B cell (primary cell): Measurements from ENCODE around the gene KRTAP10-5.

Experiments
- CTCF ChIP-seq: fragments of 200-600 bp; IDR thresholded peaks from one replicate; pipeline ENCODE4 v1.8.0; 2022; ENCODE audit warnings: antibody characterized with exemption, mild to moderate bottlenecking
- EZH2 ChIP-seq: IDR thresholded peaks from 2 replicates; pipeline ENCODE4 v1.6.1; 2012; ENCODE audit warnings: borderline replicate concordance, low read depth, mild to moderate bottlenecking, moderate library complexity, low read length; ENCODE audit not compliant: insufficient read depth, poor library complexity, severe bottlenecking

DNA sequence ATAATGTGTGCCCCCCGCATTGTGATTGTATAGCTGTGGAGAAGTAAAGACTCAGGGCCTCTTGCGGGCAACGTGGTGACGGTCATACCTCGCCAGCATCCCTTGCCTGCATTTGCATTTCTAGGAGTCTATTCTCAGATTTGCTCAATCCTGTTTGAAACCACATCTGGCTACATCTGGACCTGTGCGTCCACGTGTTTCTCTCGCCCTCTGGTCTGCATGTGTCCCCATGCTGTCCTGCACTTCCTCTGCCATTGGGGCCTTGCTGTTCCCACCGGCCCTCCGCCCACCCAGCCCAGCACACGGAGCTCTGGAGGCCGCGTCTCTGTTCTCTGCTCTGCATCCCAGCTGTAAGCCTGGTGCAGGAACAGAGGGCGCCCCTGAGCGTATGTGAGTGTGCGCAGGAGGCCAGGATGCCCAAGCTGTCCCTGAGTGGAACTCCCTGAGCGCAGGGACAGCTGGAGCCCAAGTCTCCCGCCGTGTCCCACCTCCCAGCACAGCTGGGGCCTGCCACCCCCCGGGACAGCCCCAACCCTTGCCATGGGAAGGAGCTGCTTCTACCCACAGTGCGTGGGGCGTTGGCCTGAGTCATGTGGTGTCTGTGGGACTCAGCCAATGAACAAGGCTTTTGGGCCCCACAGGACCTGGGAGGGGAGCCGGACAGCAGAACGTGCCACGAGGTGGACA lies 30.7 kb downstream of the KRTAP10-5 start:
- TF ChIP-seq CTCF (no peak), EZH2 (no peak)
